NCI-H2107 treated with DMSO at 0.1 percent for 48 hours (cell line): ENCODE measurements around the gene TRERF1.

ENCODE experiments used
- DNase-seq: peaks from one replicate; lab custom pipeline; 2025; ENCODE audit not compliant: unreplicated experiment; lab: John Stamatoyannopoulos, UW

TRERF1 gene

GRCh38 chr6:42369568-42369967, 82.2 kb downstream of the TRERF1 start:
- no peak for DNase-seq

- no peak for DNase-seq
Observed at GRCh38 chr6:42368181-42368580, 83.5 kb downstream of the TRERF1 start.

GRCh38 chr6:42367353-42368011, 84.2 kb downstream of the TRERF1 start:
- DNase-seq, result no peak

GRCh38 chr6:42366999-42367352, 84.8 kb downstream of the TRERF1 start:
- no peak for DNase-seq

- no peak for DNase-seq
Observed at GRCh38 chr6:42366011-42366705, 85.6 kb downstream of the TRERF1 start.

- no peak for DNase-seq
Observed at GRCh38 chr6:42365021-42365420, 86.7 kb downstream of the TRERF1 start.

GRCh38 chr6:42363926-42364849, 87.5 kb downstream of the TRERF1 start:
- DNase-seq, result no peak

- DNase-seq, result no peak
Observed at GRCh38 chr6:42361036-42361435, 90.7 kb downstream of the TRERF1 start.

- no peak for DNase-seq
Observed at GRCh38 chr6:42359021-42359420, 92.7 kb downstream of the TRERF1 start.

GRCh38 chr6:42355416-42355815, 96.3 kb downstream of the TRERF1 start:
- no peak for DNase-seq

- no peak for DNase-seq
Observed at GRCh38 chr6:42354702-42355101, 97.0 kb downstream of the TRERF1 start.

GRCh38 chr6:42352856-42353564, 98.7 kb downstream of the TRERF1 start:
- no peak for DNase-seq

- no peak for DNase-seq
Observed at GRCh38 chr6:42350911-42351310, 100.8 kb downstream of the TRERF1 start.

GRCh38 chr6:42349753-42350511, 101.8 kb downstream of the TRERF1 start:
- no peak for DNase-seq

- no peak for DNase-seq
Observed at GRCh38 chr6:42347456-42347855, 104.3 kb downstream of the TRERF1 start.

- DNase-seq, result no peak
Observed at GRCh38 chr6:42345696-42346416, 105.9 kb downstream of the TRERF1 start.

- no peak for DNase-seq
Observed at GRCh38 chr6:42344756-42345155, 107.0 kb downstream of the TRERF1 start.

- DNase-seq, result no peak
Observed at GRCh38 chr6:42341771-42342553, 109.8 kb downstream of the TRERF1 start.

- no peak for DNase-seq
Observed at GRCh38 chr6:42341221-42341620, 110.5 kb downstream of the TRERF1 start.
